ENCODE measurements around the gene UBR3. TPM values are rescaled to one million over a fixed set of nuclear protein-coding genes. Genes with fewer than 3 reads are reported as not detected.

UBR3 gene
- total and polyA plus RNA-seq, 2 experiments from 2014 or later: 10.7 to 28.0 TPM

DNA sequence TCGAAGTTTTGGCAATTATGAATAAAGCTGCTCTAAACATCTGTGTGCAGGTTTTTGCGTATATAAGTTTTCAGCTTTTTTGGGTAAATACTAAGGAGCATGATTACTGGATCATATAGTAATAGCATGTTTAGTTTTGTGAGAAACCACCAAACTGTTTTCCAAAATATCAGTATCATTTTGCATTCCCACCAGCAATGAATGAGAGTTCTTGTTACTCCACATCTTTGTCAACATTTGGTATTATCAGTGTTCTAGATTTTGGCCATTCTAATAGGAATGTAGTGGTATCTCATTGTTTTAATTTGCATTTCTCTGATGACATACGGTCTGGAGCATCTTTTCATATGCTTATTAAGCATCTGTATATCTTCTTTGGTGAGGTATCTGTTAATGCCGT lies 207.3 kb downstream of the UBR3 start:
- TF ChIP-seq, protein P1, sequence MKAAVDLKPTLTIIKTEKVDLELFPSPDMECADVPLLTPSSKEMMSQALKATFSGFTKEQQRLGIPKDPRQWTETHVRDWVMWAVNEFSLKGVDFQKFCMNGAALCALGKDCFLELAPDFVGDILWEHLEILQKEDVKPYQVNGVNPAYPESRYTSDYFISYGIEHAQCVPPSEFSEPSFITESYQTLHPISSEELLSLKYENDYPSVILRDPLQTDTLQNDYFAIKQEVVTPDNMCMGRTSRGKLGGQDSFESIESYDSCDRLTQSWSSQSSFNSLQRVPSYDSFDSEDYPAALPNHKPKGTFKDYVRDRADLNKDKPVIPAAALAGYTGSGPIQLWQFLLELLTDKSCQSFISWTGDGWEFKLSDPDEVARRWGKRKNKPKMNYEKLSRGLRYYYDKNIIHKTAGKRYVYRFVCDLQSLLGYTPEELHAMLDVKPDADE (IDR thresholded peaks at IDR 0.05): no peak
- TF ChIP-seq ZNF114 (CRISPR knock-in tag; IDR thresholded peaks at IDR 0.05): no peak
- TF ChIP-seq EZH2phosphoT487 (IDR thresholded peaks at IDR 0.05; ENCODE audit: unreplicated experiment): no peak
- TF ChIP-seq, protein P2, sequence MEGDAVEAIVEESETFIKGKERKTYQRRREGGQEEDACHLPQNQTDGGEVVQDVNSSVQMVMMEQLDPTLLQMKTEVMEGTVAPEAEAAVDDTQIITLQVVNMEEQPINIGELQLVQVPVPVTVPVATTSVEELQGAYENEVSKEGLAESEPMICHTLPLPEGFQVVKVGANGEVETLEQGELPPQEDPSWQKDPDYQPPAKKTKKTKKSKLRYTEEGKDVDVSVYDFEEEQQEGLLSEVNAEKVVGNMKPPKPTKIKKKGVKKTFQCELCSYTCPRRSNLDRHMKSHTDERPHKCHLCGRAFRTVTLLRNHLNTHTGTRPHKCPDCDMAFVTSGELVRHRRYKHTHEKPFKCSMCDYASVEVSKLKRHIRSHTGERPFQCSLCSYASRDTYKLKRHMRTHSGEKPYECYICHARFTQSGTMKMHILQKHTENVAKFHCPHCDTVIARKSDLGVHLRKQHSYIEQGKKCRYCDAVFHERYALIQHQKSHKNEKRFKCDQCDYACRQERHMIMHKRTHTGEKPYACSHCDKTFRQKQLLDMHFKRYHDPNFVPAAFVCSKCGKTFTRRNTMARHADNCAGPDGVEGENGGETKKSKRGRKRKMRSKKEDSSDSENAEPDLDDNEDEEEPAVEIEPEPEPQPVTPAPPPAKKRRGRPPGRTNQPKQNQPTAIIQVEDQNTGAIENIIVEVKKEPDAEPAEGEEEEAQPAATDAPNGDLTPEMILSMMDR (conservative IDR thresholded peaks at IDR 0.05; ENCODE audit: low read depth in 2 of 2): no peak
- no peak for TF ChIP-seq CREB1 (CRISPR knock-in tag; IDR thresholded peaks at IDR 0.05; ENCODE audit: low read depth)
- no peak for TF ChIP-seq JUNB (IDR thresholded peaks at IDR 0.05; ENCODE audit: unreplicated experiment)
- TF ChIP-seq, protein P3, sequence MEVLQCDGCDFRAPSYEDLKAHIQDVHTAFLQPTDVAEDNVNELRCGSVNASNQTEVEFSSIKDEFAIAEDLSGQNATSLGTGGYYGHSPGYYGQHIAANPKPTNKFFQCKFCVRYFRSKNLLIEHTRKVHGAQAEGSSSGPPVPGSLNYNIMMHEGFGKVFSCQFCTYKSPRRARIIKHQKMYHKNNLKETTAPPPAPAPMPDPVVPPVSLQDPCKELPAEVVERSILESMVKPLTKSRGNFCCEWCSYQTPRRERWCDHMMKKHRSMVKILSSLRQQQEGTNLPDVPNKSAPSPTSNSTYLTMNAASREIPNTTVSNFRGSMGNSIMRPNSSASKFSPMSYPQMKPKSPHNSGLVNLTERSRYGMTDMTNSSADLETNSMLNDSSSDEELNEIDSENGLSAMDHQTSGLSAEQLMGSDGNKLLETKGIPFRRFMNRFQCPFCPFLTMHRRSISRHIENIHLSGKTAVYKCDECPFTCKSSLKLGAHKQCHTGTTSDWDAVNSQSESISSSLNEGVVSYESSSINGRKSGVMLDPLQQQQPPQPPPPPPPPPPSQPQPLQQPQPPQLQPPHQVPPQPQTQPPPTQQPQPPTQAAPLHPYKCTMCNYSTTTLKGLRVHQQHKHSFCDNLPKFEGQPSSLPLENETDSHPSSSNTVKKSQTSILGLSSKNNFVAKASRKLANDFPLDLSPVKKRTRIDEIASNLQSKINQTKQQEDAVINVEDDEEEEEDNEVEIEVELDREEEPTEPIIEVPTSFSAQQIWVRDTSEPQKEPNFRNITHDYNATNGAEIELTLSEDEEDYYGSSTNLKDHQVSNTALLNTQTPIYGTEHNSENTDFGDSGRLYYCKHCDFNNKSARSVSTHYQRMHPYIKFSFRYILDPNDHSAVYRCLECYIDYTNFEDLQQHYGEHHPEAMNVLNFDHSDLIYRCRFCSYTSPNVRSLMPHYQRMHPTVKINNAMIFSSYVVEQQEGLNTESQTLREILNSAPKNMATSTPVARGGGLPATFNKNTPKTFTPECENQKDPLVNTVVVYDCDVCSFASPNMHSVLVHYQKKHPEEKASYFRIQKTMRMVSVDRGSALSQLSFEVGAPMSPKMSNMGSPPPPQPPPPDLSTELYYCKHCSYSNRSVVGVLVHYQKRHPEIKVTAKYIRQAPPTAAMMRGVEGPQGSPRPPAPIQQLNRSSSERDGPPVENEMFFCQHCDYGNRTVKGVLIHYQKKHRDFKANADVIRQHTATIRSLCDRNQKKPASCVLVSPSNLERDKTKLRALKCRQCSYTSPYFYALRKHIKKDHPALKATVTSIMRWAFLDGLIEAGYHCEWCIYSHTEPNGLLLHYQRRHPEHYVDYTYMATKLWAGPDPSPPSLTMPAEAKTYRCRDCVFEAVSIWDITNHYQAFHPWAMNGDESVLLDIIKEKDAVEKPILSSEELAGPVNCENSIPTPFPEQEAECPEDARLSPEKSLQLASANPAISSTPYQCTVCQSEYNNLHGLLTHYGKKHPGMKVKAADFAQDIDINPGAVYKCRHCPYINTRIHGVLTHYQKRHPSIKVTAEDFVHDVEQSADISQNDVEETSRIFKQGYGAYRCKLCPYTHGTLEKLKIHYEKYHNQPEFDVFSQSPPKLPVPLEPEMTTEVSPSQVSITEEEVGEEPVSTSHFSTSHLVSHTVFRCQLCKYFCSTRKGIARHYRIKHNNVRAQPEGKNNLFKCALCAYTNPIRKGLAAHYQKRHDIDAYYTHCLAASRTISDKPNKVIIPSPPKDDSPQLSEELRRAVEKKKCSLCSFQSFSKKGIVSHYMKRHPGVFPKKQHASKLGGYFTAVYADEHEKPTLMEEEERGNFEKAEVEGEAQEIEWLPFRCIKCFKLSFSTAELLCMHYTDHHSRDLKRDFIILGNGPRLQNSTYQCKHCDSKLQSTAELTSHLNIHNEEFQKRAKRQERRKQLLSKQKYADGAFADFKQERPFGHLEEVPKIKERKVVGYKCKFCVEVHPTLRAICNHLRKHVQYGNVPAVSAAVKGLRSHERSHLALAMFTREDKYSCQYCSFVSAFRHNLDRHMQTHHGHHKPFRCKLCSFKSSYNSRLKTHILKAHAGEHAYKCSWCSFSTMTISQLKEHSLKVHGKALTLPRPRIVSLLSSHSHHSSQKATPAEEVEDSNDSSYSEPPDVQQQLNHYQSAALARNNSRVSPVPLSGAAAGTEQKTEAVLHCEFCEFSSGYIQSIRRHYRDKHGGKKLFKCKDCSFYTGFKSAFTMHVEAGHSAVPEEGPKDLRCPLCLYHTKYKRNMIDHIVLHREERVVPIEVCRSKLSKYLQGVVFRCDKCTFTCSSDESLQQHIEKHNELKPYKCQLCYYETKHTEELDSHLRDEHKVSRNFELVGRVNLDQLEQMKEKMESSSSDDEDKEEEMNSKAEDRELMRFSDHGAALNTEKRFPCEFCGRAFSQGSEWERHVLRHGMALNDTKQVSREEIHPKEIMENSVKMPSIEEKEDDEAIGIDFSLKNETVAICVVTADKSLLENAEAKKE (CRISPR knock-in tag; IDR thresholded peaks at IDR 0.05): no peak
- TF ChIP-seq POLR2AphosphoS5 (IDR thresholded peaks at IDR 0.05; ENCODE audit: low read depth): no peak
- TF ChIP-seq STAT1 (IDR thresholded peaks at IDR 0.05; ENCODE audit: unreplicated experiment): no peak
- TF ChIP-seq ZNF331 (CRISPR knock-in tag; IDR thresholded peaks at IDR 0.05; ENCODE audit: low read depth): no peak
- no peak for TF ChIP-seq NANOG (IDR thresholded peaks at IDR 0.05; ENCODE audit: borderline replicate concordance)
- TF ChIP-seq, protein P4, sequence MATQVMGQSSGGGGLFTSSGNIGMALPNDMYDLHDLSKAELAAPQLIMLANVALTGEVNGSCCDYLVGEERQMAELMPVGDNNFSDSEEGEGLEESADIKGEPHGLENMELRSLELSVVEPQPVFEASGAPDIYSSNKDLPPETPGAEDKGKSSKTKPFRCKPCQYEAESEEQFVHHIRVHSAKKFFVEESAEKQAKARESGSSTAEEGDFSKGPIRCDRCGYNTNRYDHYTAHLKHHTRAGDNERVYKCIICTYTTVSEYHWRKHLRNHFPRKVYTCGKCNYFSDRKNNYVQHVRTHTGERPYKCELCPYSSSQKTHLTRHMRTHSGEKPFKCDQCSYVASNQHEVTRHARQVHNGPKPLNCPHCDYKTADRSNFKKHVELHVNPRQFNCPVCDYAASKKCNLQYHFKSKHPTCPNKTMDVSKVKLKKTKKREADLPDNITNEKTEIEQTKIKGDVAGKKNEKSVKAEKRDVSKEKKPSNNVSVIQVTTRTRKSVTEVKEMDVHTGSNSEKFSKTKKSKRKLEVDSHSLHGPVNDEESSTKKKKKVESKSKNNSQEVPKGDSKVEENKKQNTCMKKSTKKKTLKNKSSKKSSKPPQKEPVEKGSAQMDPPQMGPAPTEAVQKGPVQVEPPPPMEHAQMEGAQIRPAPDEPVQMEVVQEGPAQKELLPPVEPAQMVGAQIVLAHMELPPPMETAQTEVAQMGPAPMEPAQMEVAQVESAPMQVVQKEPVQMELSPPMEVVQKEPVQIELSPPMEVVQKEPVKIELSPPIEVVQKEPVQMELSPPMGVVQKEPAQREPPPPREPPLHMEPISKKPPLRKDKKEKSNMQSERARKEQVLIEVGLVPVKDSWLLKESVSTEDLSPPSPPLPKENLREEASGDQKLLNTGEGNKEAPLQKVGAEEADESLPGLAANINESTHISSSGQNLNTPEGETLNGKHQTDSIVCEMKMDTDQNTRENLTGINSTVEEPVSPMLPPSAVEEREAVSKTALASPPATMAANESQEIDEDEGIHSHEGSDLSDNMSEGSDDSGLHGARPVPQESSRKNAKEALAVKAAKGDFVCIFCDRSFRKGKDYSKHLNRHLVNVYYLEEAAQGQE (IDR thresholded peaks at IDR 0.05; ENCODE audit: unreplicated experiment): no peak
- no peaks in the 10 kb centered on the region for H3K27me3 ChIP-seq (ENCODE audit: insufficient read depth)
- Mint-ChIP-seq H3K27me3 (ENCODE audit: insufficient read depth, low read depth, poor library complexity) (no peaks in the 10 kb centered on the region), H3K4me1 (peaks cover 4% of the 10 kb centered on the region; the same call in 2 of the 3 replicates), H3K36me3 (ENCODE audit: low read depth) (peaks cover 25% of the 10 kb centered on the region), H3K27ac (no peak overlapping the region), H3K9me3 (peaks cover 13% of the 10 kb centered on the region), H3K4me3 (no peak overlapping the region)
- peaks cover 8% of the 10 kb centered on the region; the same call in 1 of the 2 replicates for H3K4me1 ChIP-seq (ENCODE audit: insufficient read depth)
- no peak overlapping the region for H3K27ac ChIP-seq (ENCODE audit: low read depth)
- no peak overlapping the region for H3K4me2 ChIP-seq
- no peaks in the 10 kb centered on the region for H3F3A ChIP-seq (replicated peaks; ENCODE audit: low read depth)
- H3K4me3 ChIP-seq: no peak overlapping the region
- no peaks in the 10 kb centered on the region for H3K36me3 ChIP-seq (ENCODE audit: insufficient read depth)
- no peaks in the 10 kb centered on the region for H3K79me2 ChIP-seq (replicated peaks; ENCODE audit: insufficient read depth)
- no peaks in the 10 kb centered on the region for H4K20me1 ChIP-seq (replicated peaks; ENCODE audit: insufficient read depth)
- ATAC-seq (no peak), DNase-seq (ENCODE audit: low spot score) (no peak)
- no peak overlapping the region for H2AFZ ChIP-seq
- H3K9me2 ChIP-seq (ENCODE audit: insufficient read depth): no peaks in the 10 kb centered on the region

Measured in GM23338 (cell line).